Chondrocyte (in vitro differentiated cells): ENCODE results near the gene NSD1. TPM values are rescaled to one million over a fixed set of nuclear protein-coding genes. Genes with fewer than 3 reads are reported as not detected.

Experiments
- DNase-seq: peaks from one replicate; pipeline ENCODE4 v3.0.0; 2021; ENCODE audit warnings: mixed read lengths, low spot score
- H3K27ac Mint-ChIP-seq: one replicate; pipeline ENCODE4 v1.8.0; 2021; ENCODE audit warnings: mild to moderate bottlenecking, moderate library complexity, mixed read lengths; ENCODE audit not compliant: unreplicated experiment
- H3K27me3 Mint-ChIP-seq: 2 replicates; pipeline ENCODE4 v1.8.0; 2021; ENCODE audit warnings: low read depth, mixed read lengths
- H3K36me3 Mint-ChIP-seq: 2 replicates; pipeline ENCODE4 v1.8.0; 2021; ENCODE audit warnings: low read depth, mixed read lengths
- H3K4me1 Mint-ChIP-seq: 2 replicates; pipeline ENCODE4 v1.8.0; 2021; ENCODE audit warnings: low read depth, mild to moderate bottlenecking, mixed read lengths
- H3K4me3 Mint-ChIP-seq: one replicate; pipeline ENCODE4 v1.8.0; 2021; ENCODE audit warnings: mild to moderate bottlenecking, moderate library complexity, mixed read lengths; ENCODE audit not compliant: unreplicated experiment
- H3K9me3 Mint-ChIP-seq: 2 replicates; pipeline ENCODE4 v1.8.0; 2021; ENCODE audit warnings: low read depth, mixed read lengths
- total RNA-seq: library from RNA; stranded (reverse); gene quantifications from 3 replicates; pipeline ENCODE4 v1.2.1, GENCODE V29; 2021
- TF ChIP-seq, protein P1 (sequence below): fragments of 200-600 bp; sonication (generic); IDR thresholded peaks from 2 replicates; pipeline ENCODE4 v1.5.0; 2021; ENCODE audit warnings: antibody characterized with exemption, mild to moderate bottlenecking, moderate library complexity

NSD1 gene
- total RNA-seq, 1 donor from 2014 or later = 67.3 TPM

DNA sequence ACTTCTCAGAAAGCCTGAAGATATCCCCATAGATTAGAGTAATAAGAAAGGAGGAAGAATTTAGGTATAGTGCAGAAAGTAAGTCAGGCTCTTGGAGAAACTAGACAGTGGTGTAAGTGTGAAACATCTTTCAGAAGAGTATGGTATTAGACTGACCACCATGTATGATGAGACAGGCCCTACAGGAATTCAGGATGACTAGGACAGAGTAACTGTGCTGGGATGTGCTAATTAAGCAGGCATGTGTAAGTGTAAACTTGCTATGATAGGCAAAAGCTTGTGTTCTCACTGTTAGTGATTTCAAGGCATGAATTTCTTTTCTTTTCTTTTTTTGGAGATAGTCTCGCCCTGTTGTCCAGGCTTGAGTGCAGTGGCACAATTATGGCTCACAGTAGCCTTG is 99.2 kb downstream of the NSD1 start:
- H3K4me1 Mint-ChIP-seq = peaks cover 39% of the 10 kb centered on the region
- H3K27ac Mint-ChIP-seq = peak overlapping the region; percentile 91
- no peaks in the 10 kb centered on the region for H3K9me3 Mint-ChIP-seq
- H3K4me3 Mint-ChIP-seq = no peak overlapping the region
- no peak for DNase-seq
- no peaks in the 10 kb centered on the region for H3K27me3 Mint-ChIP-seq
- TF ChIP-seq, protein P1, sequence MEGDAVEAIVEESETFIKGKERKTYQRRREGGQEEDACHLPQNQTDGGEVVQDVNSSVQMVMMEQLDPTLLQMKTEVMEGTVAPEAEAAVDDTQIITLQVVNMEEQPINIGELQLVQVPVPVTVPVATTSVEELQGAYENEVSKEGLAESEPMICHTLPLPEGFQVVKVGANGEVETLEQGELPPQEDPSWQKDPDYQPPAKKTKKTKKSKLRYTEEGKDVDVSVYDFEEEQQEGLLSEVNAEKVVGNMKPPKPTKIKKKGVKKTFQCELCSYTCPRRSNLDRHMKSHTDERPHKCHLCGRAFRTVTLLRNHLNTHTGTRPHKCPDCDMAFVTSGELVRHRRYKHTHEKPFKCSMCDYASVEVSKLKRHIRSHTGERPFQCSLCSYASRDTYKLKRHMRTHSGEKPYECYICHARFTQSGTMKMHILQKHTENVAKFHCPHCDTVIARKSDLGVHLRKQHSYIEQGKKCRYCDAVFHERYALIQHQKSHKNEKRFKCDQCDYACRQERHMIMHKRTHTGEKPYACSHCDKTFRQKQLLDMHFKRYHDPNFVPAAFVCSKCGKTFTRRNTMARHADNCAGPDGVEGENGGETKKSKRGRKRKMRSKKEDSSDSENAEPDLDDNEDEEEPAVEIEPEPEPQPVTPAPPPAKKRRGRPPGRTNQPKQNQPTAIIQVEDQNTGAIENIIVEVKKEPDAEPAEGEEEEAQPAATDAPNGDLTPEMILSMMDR = no peak
- H3K36me3 Mint-ChIP-seq = peaks cover 11% of the 10 kb centered on the region

DNA sequence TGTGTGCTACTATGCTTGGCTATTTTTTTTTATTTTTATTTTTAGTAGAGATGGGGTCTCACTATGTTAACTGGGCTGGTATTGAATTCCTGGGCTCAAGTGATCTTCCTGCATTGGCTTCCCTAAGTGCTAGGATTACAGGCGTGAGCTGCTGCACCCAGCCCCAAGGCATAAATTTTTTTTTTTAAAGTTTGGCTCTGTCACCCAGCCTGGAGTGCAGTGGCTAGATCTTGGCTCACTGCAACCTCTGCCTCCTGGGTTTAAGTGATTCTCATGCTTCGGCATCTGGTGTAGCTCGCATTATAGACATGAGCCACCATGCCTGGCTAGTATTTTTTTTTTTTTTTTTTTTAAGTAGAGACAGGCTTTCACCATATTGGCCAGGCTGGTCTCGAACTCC is 99.6 kb downstream of the NSD1 start:
- Mint-ChIP-seq H3K4me3 (no peak overlapping the region), H3K9me3 (no peaks in the 10 kb centered on the region), H3K27ac (peak overlapping the region; percentile 91), H3K4me1 (peaks cover 39% of the 10 kb centered on the region), H3K27me3 (no peaks in the 10 kb centered on the region), H3K36me3 (peaks cover 15% of the 10 kb centered on the region)
- no peak for DNase-seq
- TF ChIP-seq, protein P1 = no peak

DNA sequence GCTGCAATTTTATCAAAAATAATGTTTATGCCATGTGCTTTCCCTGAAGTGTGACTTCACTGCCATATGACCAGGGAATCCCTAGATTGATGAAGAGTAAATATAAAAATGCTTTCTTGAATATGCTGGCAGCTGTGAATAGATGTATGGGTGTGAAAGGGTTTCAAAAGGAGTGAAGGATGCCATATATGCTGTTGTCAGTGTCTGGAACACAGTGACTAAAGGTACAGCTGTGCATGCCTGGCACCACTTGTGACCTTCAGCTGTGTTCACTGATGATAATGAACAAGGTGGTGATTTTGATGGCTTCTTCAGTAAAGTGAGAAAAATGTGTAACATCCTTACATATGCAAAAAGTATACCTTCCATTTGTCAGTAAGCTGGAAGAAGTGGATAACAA is 100.2 kb downstream of the NSD1 start:
- no peak for DNase-seq
- Mint-ChIP-seq H3K4me3 (no peak overlapping the region), H3K36me3 (peaks cover 20% of the 10 kb centered on the region), H3K27ac (peak overlapping the region; percentile 91), H3K4me1 (peaks cover 39% of the 10 kb centered on the region), H3K27me3 (no peaks in the 10 kb centered on the region), H3K9me3 (no peaks in the 10 kb centered on the region)
- TF ChIP-seq, protein P1 = no peak

DNA sequence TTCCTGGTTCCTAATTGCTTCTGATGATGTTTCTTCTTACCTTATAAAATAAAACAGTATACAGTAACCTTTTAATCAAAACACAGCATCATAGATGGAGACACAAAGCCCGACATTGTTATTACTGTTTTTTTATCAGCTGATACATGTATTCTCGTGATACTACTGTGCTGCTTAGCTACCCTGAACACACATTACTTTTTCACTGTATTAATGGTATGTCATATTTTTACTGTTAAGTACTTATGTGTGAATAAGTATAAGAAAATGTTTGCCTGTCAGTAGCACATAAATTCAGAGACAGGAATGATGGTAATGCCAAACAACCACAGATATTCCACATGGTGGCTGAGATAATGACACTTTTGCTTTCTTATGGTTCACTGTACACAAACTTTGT is 101.3 kb downstream of the NSD1 start:
- H3K27me3 Mint-ChIP-seq = no peaks in the 10 kb centered on the region
- H3K27ac Mint-ChIP-seq = no peak overlapping the region
- H3K9me3 Mint-ChIP-seq = no peaks in the 10 kb centered on the region
- TF ChIP-seq, protein P1 = no peak
- H3K4me1 Mint-ChIP-seq = peaks cover 44% of the 10 kb centered on the region
- no peak for DNase-seq
- H3K4me3 Mint-ChIP-seq = no peak overlapping the region
- peaks cover 20% of the 10 kb centered on the region for H3K36me3 Mint-ChIP-seq

DNA sequence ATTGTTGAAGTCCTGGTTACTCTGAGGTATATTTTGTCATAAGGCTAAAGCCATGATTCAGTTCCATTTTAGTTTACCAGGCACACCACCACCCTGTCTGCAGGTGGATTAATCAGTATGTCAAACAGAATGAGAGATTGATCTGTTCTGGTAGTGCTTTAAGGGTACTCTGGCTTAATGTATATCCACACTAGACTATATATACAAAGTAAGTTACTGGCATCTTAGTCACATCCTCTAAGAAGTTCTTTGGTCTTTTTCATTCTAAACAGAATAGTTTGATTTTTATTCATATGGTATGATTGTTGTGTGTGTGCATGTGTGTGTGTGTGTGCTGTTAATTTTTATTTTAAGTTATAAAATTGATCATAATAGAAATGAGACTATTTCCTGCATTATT is 108.2 kb downstream of the NSD1 start:
- no peak for DNase-seq
- no peak overlapping the region for H3K4me3 Mint-ChIP-seq
- TF ChIP-seq, protein P1 = no peak
- no peaks in the 10 kb centered on the region for H3K27me3 Mint-ChIP-seq
- peaks cover 24% of the 10 kb centered on the region for H3K36me3 Mint-ChIP-seq
- H3K9me3 Mint-ChIP-seq = no peaks in the 10 kb centered on the region
- peaks cover 8% of the 10 kb centered on the region for H3K4me1 Mint-ChIP-seq
- no peak overlapping the region for H3K27ac Mint-ChIP-seq
